GM23248 (cell line): Measurements from ENCODE around the gene CEMIP. TPM values are rescaled to one million over a fixed set of nuclear protein-coding genes. Genes with fewer than 3 reads are reported as not detected.

Experiments
- DNase-seq: peaks from one replicate; pipeline ENCODE4 v3.0.0-alpha.2; 2015
- H2AFZ ChIP-seq: fragments of 200-600 bp; sonication (generic); 2 replicates; pipeline ENCODE4 v1.6.1; 2016; ENCODE audit warnings: antibody characterized with exemption
- H3F3A ChIP-seq: fragments of 200-600 bp; sonication (generic); 2 replicates; pipeline ENCODE4 v1.6.1; 2016; ENCODE audit warnings: mild to moderate bottlenecking, antibody characterized with exemption, mixed run types; ENCODE audit not compliant: insufficient read depth
- H3K27ac ChIP-seq: fragments of 200-600 bp; sonication (generic); 2 replicates; pipeline ENCODE4 v1.5.1; 2016; ENCODE audit warnings: mild to moderate bottlenecking
- H3K27me3 ChIP-seq: fragments of 200-600 bp; sonication (generic); replicated peaks from 2 replicates; pipeline ENCODE4 v1.6.1; 2016; ENCODE audit warnings: mild to moderate bottlenecking; ENCODE audit not compliant: insufficient read depth
- H3K36me3 ChIP-seq: fragments of 200-600 bp; sonication (generic); 2 replicates; pipeline ENCODE4 v1.6.1; 2016; ENCODE audit warnings: low read depth, mild to moderate bottlenecking
- H3K4me1 ChIP-seq: fragments of 200-600 bp; sonication (generic); 2 replicates; pipeline ENCODE4 v1.6.1; 2016; ENCODE audit warnings: mild to moderate bottlenecking; ENCODE audit not compliant: insufficient read depth
- H3K4me2 ChIP-seq: fragments of 200-600 bp; sonication (generic); one replicate; pipeline ENCODE4 v1.6.1; 2016; ENCODE audit warnings: mild to moderate bottlenecking; ENCODE audit not compliant: unreplicated experiment
- H3K4me3 ChIP-seq: fragments of 200-600 bp; sonication (generic); 2 replicates; pipeline ENCODE4 v1.5.1; 2016; ENCODE audit warnings: mild to moderate bottlenecking
- H3K79me2 ChIP-seq: fragments of 200-600 bp; sonication (generic); 2 replicates; pipeline ENCODE4 v1.6.1; 2016; ENCODE audit warnings: mild to moderate bottlenecking; ENCODE audit not compliant: insufficient read depth
- H3K9ac ChIP-seq: fragments of 200-600 bp; sonication (generic); 2 replicates; pipeline ENCODE4 v1.6.1; 2016; ENCODE audit warnings: mild to moderate bottlenecking
- H3K9me2 ChIP-seq: fragments of 200-600 bp; sonication (generic); 2 replicates; pipeline ENCODE4 v1.6.1; 2016; ENCODE audit warnings: mixed run types, mild to moderate bottlenecking, moderate library complexity; ENCODE audit not compliant: insufficient read depth
- H3K9me3 ChIP-seq: fragments of 200-600 bp; sonication (generic); one replicate; pipeline ENCODE4 v1.6.1; 2017; ENCODE audit warnings: low read depth
- H4K20me1 ChIP-seq: fragments of 200-600 bp; sonication (generic); 2 replicates; pipeline ENCODE4 v1.6.0; 2016; ENCODE audit not compliant: insufficient read depth
- EZH2 ChIP-seq: fragments of 200-600 bp; sonication (generic); IDR thresholded peaks from 2 replicates; pipeline ENCODE4 v1.6.1; 2018; ENCODE audit warnings: antibody characterized with exemption, mild to moderate bottlenecking; ENCODE audit not compliant: insufficient read depth, poor library complexity, severe bottlenecking
- EZH2phosphoT487 ChIP-seq: fragments of 200-600 bp; sonication (generic); IDR thresholded peaks from 2 replicates; pipeline ENCODE4 v1.6.1; 2018; ENCODE audit warnings: antibody characterized with exemption, moderate library complexity, mild to moderate bottlenecking, low read depth; ENCODE audit not compliant: insufficient read depth
- WGBS, 2 experiments: methylation state at CpG; one replicate each; pipeline ENCODE4 v1.1.6; 2015 to 2017; ENCODE audit warnings: low lambda C conversion rate in 2 of 2, low coverage in 1 of 2; ENCODE audit errors: missing lambda C conversion rate in 2 of 2; 5-methylcytosine and 5-hydroxymethylcytosine counted together
- in situ Hi-C: fragments of 300-500 bp; cut with MboI; formaldehyde crosslinking; loops from 2 replicates; pipeline ENCODE4 v1.15.0; 2020
- polyA plus RNA-seq: library from polyadenylated mRNA; unstranded; fragments of >200 nt; fragmentation: Nextera tagmentation; extraction: Ambion mirVana; gene quantifications from 2 replicates; pipeline ENCODE4 v1.2.1, GENCODE V29; 2016
- total RNA-seq: library from RNA; depleted of rRNA; stranded (reverse); fragments of >200 nt; shearing (Covaris generic); gene quantifications from 2 replicates; pipeline ENCODE4 v1.2.3, GENCODE V29; 2014

The CEMIP gene
- total and polyA plus RNA-seq, 2 experiments from 2014 or later = 134 to 213 TPM

GRCh38 chr15:80870366-80870765 is 91.2 kb downstream of the CEMIP start:
- in situ Hi-C loops = no loop called here
- H3K9me3 ChIP-seq = no peaks in the 10 kb centered on the region
- no peak overlapping the region for H3K9ac ChIP-seq
- no peaks in the 10 kb centered on the region for H4K20me1 ChIP-seq
- no peak for TF ChIP-seq EZH2phosphoT487
- no peak for TF ChIP-seq EZH2
- H3K79me2 ChIP-seq = no peaks in the 10 kb centered on the region
- H3K27me3 ChIP-seq = no peaks in the 10 kb centered on the region
- H3K4me3 ChIP-seq = no peak overlapping the region
- H3K36me3 ChIP-seq = peaks cover 37% of the 10 kb centered on the region
- no peak overlapping the region for H3K4me2 ChIP-seq
- no peak overlapping the region for H3K27ac ChIP-seq
- 83 to 87% methylated on average over 7 to 8 of the region's 8 CpGs for whole genome bisulfite sequencing, 2 experiments
- H3K4me1 ChIP-seq = no peaks in the 10 kb centered on the region
- no peaks in the 10 kb centered on the region for H3K9me2 ChIP-seq
- H3F3A ChIP-seq = peaks cover 89% of the 10 kb centered on the region
- no peak for DNase-seq
- no peak overlapping the region for H2AFZ ChIP-seq

- Histone ChIP-seq H3K4me3 (no peak overlapping the region), H3K9me3 (no peaks in the 10 kb centered on the region), H4K20me1 (no peaks in the 10 kb centered on the region), H3K79me2 (no peaks in the 10 kb centered on the region), H3K36me3 (peaks cover 42% of the 10 kb centered on the region), H3K27ac (no peak overlapping the region), H2AFZ (no peak overlapping the region), H3K9ac (no peak overlapping the region), H3F3A (peaks cover 89% of the 10 kb centered on the region), H3K4me1 (no peaks in the 10 kb centered on the region), H3K4me2 (no peak overlapping the region), H3K9me2 (no peaks in the 10 kb centered on the region), H3K27me3 (no peaks in the 10 kb centered on the region)
- DNase-seq = peak; percentile 30
- 50 to 57% methylated on average over 5 of the region's 5 CpGs for WGBS, 2 experiments
- no peak for TF ChIP-seq EZH2phosphoT487
- no peak for TF ChIP-seq EZH2
- in situ Hi-C loops = no loop called here
These were observed 91.7 kb downstream of the CEMIP start for GRCh38 chr15:80870893-80871292.

- no peak overlapping the region for H3K9ac ChIP-seq
- no peak for DNase-seq
- H3K4me2 ChIP-seq = no peak overlapping the region
- peaks cover 89% of the 10 kb centered on the region for H3F3A ChIP-seq
- no peak overlapping the region for H2AFZ ChIP-seq
- H3K79me2 ChIP-seq = no peaks in the 10 kb centered on the region
- no peak overlapping the region for H3K27ac ChIP-seq
- H3K27me3 ChIP-seq = no peaks in the 10 kb centered on the region
- no peaks in the 10 kb centered on the region for H3K9me2 ChIP-seq
- no peaks in the 10 kb centered on the region for H3K4me1 ChIP-seq
- H4K20me1 ChIP-seq = no peaks in the 10 kb centered on the region
- TF ChIP-seq EZH2 (no peak), EZH2phosphoT487 (no peak)
- no peaks in the 10 kb centered on the region for H3K9me3 ChIP-seq
- H3K4me3 ChIP-seq = no peak overlapping the region
- H3K36me3 ChIP-seq = peaks cover 49% of the 10 kb centered on the region
- 89 to 90% methylated on average over 12 of the region's 12 CpGs for WGBS, 2 experiments
- in situ Hi-C loops = no loop called here
These were observed 92.7 kb downstream of the CEMIP start for GRCh38 chr15:80871858-80872257.

GRCh38 chr15:80873366-80873952 is 94.3 kb downstream of the CEMIP start:
- Histone ChIP-seq H3K79me2 (no peaks in the 10 kb centered on the region), H2AFZ (no peak overlapping the region), H3K27ac (no peak overlapping the region), H3K4me2 (no peak overlapping the region), H3F3A (peaks cover 87% of the 10 kb centered on the region), H4K20me1 (no peaks in the 10 kb centered on the region), H3K4me1 (no peaks in the 10 kb centered on the region), H3K4me3 (no peak overlapping the region), H3K9me3 (no peaks in the 10 kb centered on the region), H3K9me2 (no peaks in the 10 kb centered on the region), H3K9ac (no peak overlapping the region), H3K27me3 (no peaks in the 10 kb centered on the region), H3K36me3 (peaks cover 55% of the 10 kb centered on the region)
- WGBS, 2 experiments = 33 to 45% methylated on average over 7 of the region's 7 CpGs
- TF ChIP-seq EZH2phosphoT487 = no peak
- TF ChIP-seq EZH2 = no peak
- in situ Hi-C loops = no loop called here
- no peak for DNase-seq
